Caco-2 (cell line): ENCODE measurements around the gene TNP1. TPM values are rescaled to one million over a fixed set of nuclear protein-coding genes. Genes with fewer than 3 reads are reported as not detected.

ENCODE experiments used
- BruUV-seq: library from RNA; stranded (reverse); fragments of 400-500 nt; replicated peaks from 2 replicates; lab custom pipeline; 2021; lab: Mats Ljungman, UMichigan
- CTCF ChIA-PET: fragments of 300-600 bp; sonication (Branson Sonifier 250); formaldehyde crosslinking; loops from one replicate; lab custom pipeline; 2022; ENCODE audit warnings: antibody characterized with exemption; lab: Charles Lee
- POLR2A ChIA-PET: fragments of 300-600 bp; sonication (Branson Sonifier 250); formaldehyde crosslinking; loops from one replicate; lab custom pipeline; 2022; ENCODE audit warnings: antibody characterized with exemption; lab: Charles Lee
- DNase-seq, 2 experiments: peaks; one replicate each; pipeline versions ENCODE4 v3.0.0 to v3.0.0-alpha.2; 2020 to 2022
- H3K27me3 ChIP-seq: replicated peaks from 2 replicates; pipeline ENCODE4 v1.6.0; 2011; ENCODE audit warnings: low read length; ENCODE audit not compliant: control insufficient read depth, insufficient read depth
- H3K36me3 ChIP-seq: 2 replicates; pipeline ENCODE4 v1.5.1; 2011; ENCODE audit warnings: low read length; ENCODE audit not compliant: control insufficient read depth, insufficient read depth
- H3K4me1 ChIP-seq: fragments of 250-450 bp; sonication (Bioruptor Pico); 2 replicates; pipeline ENCODE4 v1.5.1; 2020; ENCODE audit warnings: mild to moderate bottlenecking
- H3K4me3 ChIP-seq: 2 replicates; pipeline ENCODE4 v1.5.1; 2011; ENCODE audit warnings: low read depth, mild to moderate bottlenecking, control low read depth, low read length
- H3K9me3 ChIP-seq: fragments of 250-450 bp; sonication (Bioruptor Pico); 2 replicates; pipeline ENCODE4 v1.5.1; 2020; ENCODE audit warnings: mild to moderate bottlenecking, moderate library complexity
- H3K27ac Mint-ChIP-seq: one replicate; pipeline ENCODE4 v1.8.0; 2022; ENCODE audit warnings: mixed read lengths; ENCODE audit not compliant: unreplicated experiment
- H3K27me3 Mint-ChIP-seq: one replicate; pipeline ENCODE4 v1.8.0; 2022; ENCODE audit warnings: mixed read lengths; ENCODE audit not compliant: insufficient read depth, unreplicated experiment
- H3K36me3 Mint-ChIP-seq: one replicate; pipeline ENCODE4 v1.8.0; 2022; ENCODE audit warnings: mild to moderate bottlenecking, mixed read lengths; ENCODE audit not compliant: insufficient read depth, unreplicated experiment
- H3K4me1 Mint-ChIP-seq: one replicate; pipeline ENCODE4 v1.8.0; 2022; ENCODE audit warnings: low read depth, mixed read lengths; ENCODE audit not compliant: unreplicated experiment
- H3K4me3 Mint-ChIP-seq: one replicate; pipeline ENCODE4 v1.8.0; 2022; ENCODE audit warnings: mild to moderate bottlenecking, moderate library complexity, mixed read lengths; ENCODE audit not compliant: unreplicated experiment
- H3K9me3 Mint-ChIP-seq: one replicate; pipeline ENCODE4 v1.8.0; 2022; ENCODE audit warnings: mixed read lengths; ENCODE audit not compliant: unreplicated experiment
- intact Hi-C: fragments of 100-400 bp; cut with micrococcal nuclease; formaldehyde crosslinking; loops from one replicate; pipeline ENCODE4 v1.10.0; 2022; ENCODE audit not compliant: unreplicated experiment
- total RNA-seq: library from RNA; stranded (reverse); gene quantifications from 2 replicates; pipeline ENCODE4 v1.2.3, GENCODE V29; 2022
- TF ChIP-seq, protein P1 (sequence below), 2 experiments: fragments of 200-600 bp in 1 of 2; IDR thresholded peaks; 1 replicate in 1 of 2; 2 replicates in 1 of 2; pipeline versions ENCODE4 v1.5.1 to v1.8.0; 2011 to 2022; ENCODE audit warnings: antibody characterized with exemption in 1 of 2, control low read depth in 1 of 2, inconsistent platforms in 1 of 2, low read depth in 1 of 2, low read length in 1 of 2, mild to moderate bottlenecking in 1 of 2, moderate library complexity in 1 of 2; ENCODE audit not compliant: insufficient read depth in 1 of 2, severe bottlenecking in 1 of 2, unreplicated experiment in 1 of 2

The TNP1 gene
- total RNA-seq, 1 experiment from 2014 or later = not detected

GRCh38 chr2:216890138-216890537 lies 30.3 kb upstream of the TNP1 start:
- H3K4me3 ChIP-seq = no peak overlapping the region
- Mint-ChIP-seq H3K27ac (no peak overlapping the region), H3K27me3 (no peaks in the 10 kb centered on the region), H3K4me1 (no peaks in the 10 kb centered on the region), H3K9me3 (no peaks in the 10 kb centered on the region), H3K4me3 (no peak overlapping the region), H3K36me3 (no peaks in the 10 kb centered on the region)
- no peaks in the 10 kb centered on the region for H3K4me1 ChIP-seq
- no peak for DNase-seq
- intact Hi-C loops = loop anchor here (10.0 kb wide), 1 partner anchor 115 kb away; no protein-coding TSS in a partner anchor
- BruUV-seq = no TSS peak
- H3K9me3 ChIP-seq = 0 out of 2 replicates have a peak, but pooled peaks cover 5% of the 10 kb centered on the region
- TF ChIP-seq, protein P1, sequence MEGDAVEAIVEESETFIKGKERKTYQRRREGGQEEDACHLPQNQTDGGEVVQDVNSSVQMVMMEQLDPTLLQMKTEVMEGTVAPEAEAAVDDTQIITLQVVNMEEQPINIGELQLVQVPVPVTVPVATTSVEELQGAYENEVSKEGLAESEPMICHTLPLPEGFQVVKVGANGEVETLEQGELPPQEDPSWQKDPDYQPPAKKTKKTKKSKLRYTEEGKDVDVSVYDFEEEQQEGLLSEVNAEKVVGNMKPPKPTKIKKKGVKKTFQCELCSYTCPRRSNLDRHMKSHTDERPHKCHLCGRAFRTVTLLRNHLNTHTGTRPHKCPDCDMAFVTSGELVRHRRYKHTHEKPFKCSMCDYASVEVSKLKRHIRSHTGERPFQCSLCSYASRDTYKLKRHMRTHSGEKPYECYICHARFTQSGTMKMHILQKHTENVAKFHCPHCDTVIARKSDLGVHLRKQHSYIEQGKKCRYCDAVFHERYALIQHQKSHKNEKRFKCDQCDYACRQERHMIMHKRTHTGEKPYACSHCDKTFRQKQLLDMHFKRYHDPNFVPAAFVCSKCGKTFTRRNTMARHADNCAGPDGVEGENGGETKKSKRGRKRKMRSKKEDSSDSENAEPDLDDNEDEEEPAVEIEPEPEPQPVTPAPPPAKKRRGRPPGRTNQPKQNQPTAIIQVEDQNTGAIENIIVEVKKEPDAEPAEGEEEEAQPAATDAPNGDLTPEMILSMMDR (IDR thresholded peaks at IDR 0.05; ENCODE audit: insufficient read depth in 1 of 2, low read depth in 1 of 2, low read length in 1 of 2, severe bottlenecking in 1 of 2, unreplicated experiment in 1 of 2) = no peak
- ChIA-PET CTCF (no interaction called here), POLR2A (no interaction called here)
- H3K36me3 ChIP-seq = no peaks in the 10 kb centered on the region
- no peaks in the 10 kb centered on the region for H3K27me3 ChIP-seq

DNA sequence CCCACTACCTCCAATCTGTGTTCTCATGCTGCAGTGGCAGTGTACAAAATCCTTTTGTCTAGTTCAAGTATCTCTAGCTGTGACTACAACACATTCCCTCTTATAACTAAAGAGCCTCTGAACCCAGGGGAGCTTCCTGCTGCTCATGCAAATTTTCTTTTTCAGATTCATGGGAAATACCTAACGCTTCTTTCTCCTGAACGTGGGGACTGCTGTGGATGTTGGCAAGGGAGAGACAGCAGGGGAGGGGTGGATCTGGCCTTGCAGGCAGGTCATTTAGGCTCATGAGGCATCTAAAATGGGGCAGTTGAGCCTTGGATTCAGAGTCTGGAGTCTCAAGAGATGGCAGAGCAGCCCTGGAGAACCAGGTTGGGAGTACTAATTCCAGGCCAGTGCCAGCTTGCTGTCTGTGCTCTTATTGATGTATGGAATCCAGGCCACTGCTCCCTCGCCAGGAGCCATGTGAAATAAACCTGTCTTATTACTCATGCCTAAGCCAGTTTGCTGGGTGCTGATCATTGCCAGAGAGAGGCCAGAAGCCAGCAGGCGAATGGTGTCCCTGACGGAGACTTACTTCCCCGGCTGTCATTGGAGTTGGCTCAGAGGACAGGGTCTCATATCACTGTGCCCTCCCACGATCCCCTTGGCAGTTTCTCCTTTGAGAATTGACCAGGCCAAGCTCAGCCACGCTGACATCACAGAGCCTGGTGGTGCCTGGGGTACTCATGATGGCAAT lies 29.2 kb upstream of the TNP1 start:
- Mint-ChIP-seq H3K4me3 (no peak overlapping the region), H3K27me3 (no peaks in the 10 kb centered on the region), H3K27ac (no peak overlapping the region), H3K36me3 (no peaks in the 10 kb centered on the region), H3K4me1 (no peaks in the 10 kb centered on the region), H3K9me3 (no peaks in the 10 kb centered on the region)
- DNase-seq = no peak
- no peaks in the 10 kb centered on the region for H3K4me1 ChIP-seq
- H3K36me3 ChIP-seq = no peaks in the 10 kb centered on the region
- CTCF ChIA-PET = no interaction called here
- intact Hi-C loops = no loop called here
- TF ChIP-seq, protein P1 (IDR thresholded peaks at IDR 0.05; ENCODE audit: insufficient read depth in 1 of 2, low read depth in 1 of 2, low read length in 1 of 2, severe bottlenecking in 1 of 2, unreplicated experiment in 1 of 2) = no peak
- 0 out of 2 replicates have a peak, but pooled peaks cover 5% of the 10 kb centered on the region for H3K9me3 ChIP-seq
- no peak overlapping the region for H3K4me3 ChIP-seq
- BruUV-seq = no TSS peak
- no peaks in the 10 kb centered on the region for H3K27me3 ChIP-seq
- POLR2A ChIA-PET = no interaction called here

DNA sequence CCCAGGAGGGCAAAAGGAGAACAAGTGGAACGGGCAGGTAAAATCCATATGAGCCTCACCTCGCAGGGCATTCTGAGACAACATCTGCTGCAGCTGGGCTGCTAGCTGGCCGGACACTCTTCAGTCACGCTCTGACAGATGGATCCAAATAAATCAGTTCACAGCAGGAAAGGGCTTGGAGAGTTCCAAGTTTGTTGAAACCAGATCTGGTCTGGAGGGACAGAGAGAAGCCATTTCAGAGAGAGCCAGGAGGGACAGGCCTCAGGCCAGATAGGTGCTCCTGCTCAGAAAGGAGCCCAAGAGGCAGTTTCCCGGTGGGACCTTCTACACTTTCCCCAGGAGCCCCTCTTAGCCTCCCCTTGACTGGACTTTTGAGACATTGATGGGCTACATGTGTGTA lies 28.2 kb upstream of the TNP1 start:
- TF ChIP-seq, protein P1 (IDR thresholded peaks at IDR 0.05; ENCODE audit: insufficient read depth in 1 of 2, low read depth in 1 of 2, low read length in 1 of 2, severe bottlenecking in 1 of 2, unreplicated experiment in 1 of 2) = no peak
- Histone ChIP-seq H3K4me1 (no peaks in the 10 kb centered on the region), H3K36me3 (no peaks in the 10 kb centered on the region), H3K4me3 (no peak overlapping the region), H3K27me3 (no peaks in the 10 kb centered on the region), H3K9me3 (0 out of 2 replicates have a peak, but pooled peaks cover 5% of the 10 kb centered on the region)
- DNase-seq = no peak
- intact Hi-C loops = no loop called here
- Mint-ChIP-seq H3K4me1 (no peaks in the 10 kb centered on the region), H3K27ac (no peak overlapping the region), H3K9me3 (no peaks in the 10 kb centered on the region), H3K27me3 (no peaks in the 10 kb centered on the region), H3K36me3 (no peaks in the 10 kb centered on the region), H3K4me3 (no peak overlapping the region)
- ChIA-PET CTCF (no interaction called here), POLR2A (no interaction called here)
- BruUV-seq = no TSS peak
